ENCODE data around the gene POU2F1. TPM values are rescaled to one million over a fixed set of nuclear protein-coding genes. Genes with fewer than 3 reads are reported as not detected.

Gene POU2F1
- total and polyA plus RNA-seq, 2 donors (not counting 3 experiments of a cell fraction or from before 2014, with no cell fraction given), result 6.0 to 12.9 TPM

GRCh38 chr1:167344112-167344511 is 123.4 kb downstream of the POU2F1 start:
- no TSS peak for BruUV-seq (replicated peaks)
- Histone ChIP-seq H3K9me1 (replicated peaks; ENCODE audit: control insufficient read depth, extremely low read depth, insufficient read depth, low read length) (no peaks in the 10 kb centered on the region), H3K27me3 (ENCODE audit: control insufficient read depth in 2 of 2, insufficient read depth in 2 of 2, low read length in 2 of 2) (no peaks in the 10 kb centered on the region), H3K9ac (replicated peaks; ENCODE audit: extremely low read depth, insufficient read depth, low read length) (no peak overlapping the region), H2AFZ (ENCODE audit: low read depth, low read length) (no peak overlapping the region), H4K20me1 (replicated peaks; ENCODE audit: control insufficient read depth, extremely low read depth, insufficient read depth, low read length) (no peaks in the 10 kb centered on the region), H3K79me2 (ENCODE audit: control insufficient read depth, insufficient read depth, low read length) (no peaks in the 10 kb centered on the region), H3K36me3 (ENCODE audit: control insufficient read depth in 2 of 2, extremely low read depth in 1 of 2, insufficient read depth in 2 of 2, low read length in 2 of 2) (no peaks in the 10 kb centered on the region), H3K9me3 (replicated peaks; ENCODE audit: control insufficient read depth, insufficient read depth, low read length) (no peaks in the 10 kb centered on the region), H3K4me2 (ENCODE audit: insufficient read depth, low read length) (no peak overlapping the region), H3K27ac (ENCODE audit: insufficient read depth, low read depth, low read length) (no peak overlapping the region), H3K4me3 (replicated peaks in 1 of 3; ENCODE audit: insufficient read depth in 1 of 3, low read depth in 1 of 3, low read length in 3 of 3) (no peak overlapping the region), H3K4me1 (ENCODE audit: control insufficient read depth, extremely low read depth, insufficient read depth, low read length) (peaks cover 6% of the 10 kb centered on the region)
- TF ChIP-seq EZH2 (IDR thresholded peaks at IDR 0.05; ENCODE audit: borderline replicate concordance, low read depth, low read length, severe bottlenecking) (no peak), GATA2 (IDR thresholded peaks at IDR 0.05; ENCODE audit: insufficient read depth, insufficient read length, low read depth, low read length) (no peak), MYC (IDR thresholded peaks at IDR 0.05; ENCODE audit: low read depth, low read length) (no peak), JUN (IDR thresholded peaks at IDR 0.05; ENCODE audit: borderline replicate concordance, insufficient read depth, insufficient read length, low read depth) (no peak), POLR2AphosphoS5 (IDR thresholded peaks at IDR 0.05; ENCODE audit: insufficient read depth, low read depth, low read length) (no peak), MAX (IDR thresholded peaks at IDR 0.05; ENCODE audit: insufficient read depth, insufficient read length) (no peak), POLR2A (IDR thresholded peaks at IDR 0.05; ENCODE audit: low read depth, low read length) (no peak), CTCF (IDR thresholded peaks at IDR 0.05; ENCODE audit: extremely low read depth in 1 of 2, insufficient read depth in 1 of 2, low read depth in 1 of 2, low read length in 2 of 2) (no peak), FOS (IDR thresholded peaks at IDR 0.05; ENCODE audit: borderline replicate concordance, insufficient read depth, low read length) (no peak)
- FAIRE-seq (no peak), DNase-seq (ENCODE audit: low read depth, low spot score) (no peak)
- POLR2A ChIA-PET, result no interaction called here
- CTCF ChIA-PET, result interaction anchor here (0.7 to 1.8 kb wide), 3 partner anchors 15 to 76 kb away, joined by 3 to 42 read pairs (median 3); no protein-coding TSS in a partner anchor
- intact Hi-C loops (cut with micrococcal nuclease) (loop anchor here (2.0 kb wide), 1 partner anchor 75 kb away; no protein-coding TSS in a partner anchor), dilution Hi-C loops (cut with MboI; ENCODE audit: extremely low pct_ligation_motif_present, low sequenced_read_pairs) (no loop called here)
